A172 (cell line): ENCODE measurements around the gene XRCC2. TPM values are rescaled to one million over a fixed set of nuclear protein-coding genes. Genes with fewer than 3 reads are reported as not detected.
A peak's percentile ranks its signal among the peaks of the same experiment; 100 is the strongest.

ENCODE experiments used
- DNase-seq: peaks from one replicate; pipeline ENCODE4 v3.0.0-alpha.2; 2015; ENCODE audit warnings: low spot score
- total RNA-seq: library from RNA; depleted of rRNA; stranded (reverse); fragments of >200 nt; shearing (Covaris generic); gene quantifications from 2 replicates; pipeline ENCODE4 v1.2.3, GENCODE V29; 2014; rRNA removed

XRCC2 gene
- total RNA-seq, 1 experiment from 2014 or later = 10.8 TPM

DNA sequence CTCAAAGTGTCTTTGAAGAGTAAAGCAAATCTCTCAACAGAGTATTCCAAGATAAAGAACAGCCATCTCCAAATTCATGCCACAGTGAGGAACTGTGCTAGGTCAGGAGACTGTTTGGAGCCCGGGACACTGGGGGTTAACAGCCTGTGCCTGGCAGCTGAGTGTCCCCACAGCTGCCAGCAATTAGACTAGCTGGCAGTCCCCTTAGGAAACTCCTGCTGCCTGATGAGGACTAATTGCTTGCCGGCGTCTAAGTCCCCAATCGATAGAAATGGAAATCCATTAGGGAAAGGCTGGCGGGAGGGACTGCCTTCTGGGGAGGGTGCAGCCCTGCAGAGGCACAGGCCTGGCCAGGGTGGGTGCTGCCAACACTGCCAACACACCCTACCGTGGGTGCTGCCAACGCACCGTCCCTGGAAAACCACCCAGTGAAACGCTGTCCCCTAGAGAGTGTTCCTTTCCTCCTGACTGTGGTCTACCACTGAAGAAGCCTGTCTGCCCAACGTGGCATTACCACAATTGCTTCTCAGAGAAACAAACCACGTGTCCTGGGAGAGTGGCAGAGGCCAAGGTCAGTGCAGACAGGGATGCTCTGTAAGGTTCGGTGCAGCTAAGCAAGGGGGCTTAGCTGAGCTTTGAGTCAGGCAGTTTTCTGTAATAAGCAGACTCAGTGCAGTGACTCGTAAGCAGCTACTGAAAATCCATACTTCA, 60.8 kb downstream of the XRCC2 start:
- no peak for DNase-seq

- no peak for DNase-seq
Measured at GRCh38 chr7:152608656-152609055, 67.3 kb downstream of the XRCC2 start.

GRCh38 chr7:152608208-152608607, 67.7 kb downstream of the XRCC2 start:
- DNase-seq = no peak

DNA sequence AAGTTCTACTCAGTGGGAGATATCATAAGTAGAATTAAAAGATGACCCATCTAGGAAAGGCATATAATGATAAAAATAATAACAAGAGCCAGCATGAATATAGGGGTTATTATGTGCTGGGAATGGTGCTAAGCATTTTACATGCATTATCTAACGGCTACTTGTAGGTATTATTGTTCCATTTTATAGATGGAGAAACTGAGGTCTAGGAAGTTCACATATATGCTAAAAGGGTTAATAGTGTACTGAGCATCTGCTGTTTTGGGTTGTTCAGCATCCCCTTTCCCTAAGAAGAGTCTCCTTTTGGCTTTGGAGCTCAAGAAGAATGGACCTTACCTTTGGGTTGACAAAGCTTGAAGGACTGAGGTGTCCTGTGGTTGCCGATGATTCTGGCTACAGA, 68.9 kb downstream of the XRCC2 start:
- no peak for DNase-seq

DNA sequence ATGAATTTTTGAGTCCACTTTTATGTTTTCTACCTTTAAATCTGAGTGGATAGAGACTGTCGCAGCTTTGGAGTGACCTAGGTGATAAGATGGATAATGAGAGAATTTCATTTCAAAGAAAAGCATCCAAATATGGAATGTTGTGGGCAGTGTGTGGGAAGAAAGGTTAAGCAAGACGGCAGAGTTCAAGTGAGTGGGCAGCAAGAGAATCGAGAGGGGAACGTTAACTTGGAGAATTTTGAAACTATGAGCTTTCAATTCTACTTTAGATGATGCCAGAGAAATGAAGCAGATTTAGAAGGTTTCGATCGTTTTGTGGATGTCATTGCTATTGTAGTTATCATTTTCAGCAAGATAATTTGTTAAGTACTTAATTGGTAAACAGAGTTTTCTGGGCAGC, 73.0 kb downstream of the XRCC2 start:
- DNase-seq = peak; percentile 9

GRCh38 chr7:152601305-152601798, 74.6 kb downstream of the XRCC2 start:
- no peak for DNase-seq

DNA sequence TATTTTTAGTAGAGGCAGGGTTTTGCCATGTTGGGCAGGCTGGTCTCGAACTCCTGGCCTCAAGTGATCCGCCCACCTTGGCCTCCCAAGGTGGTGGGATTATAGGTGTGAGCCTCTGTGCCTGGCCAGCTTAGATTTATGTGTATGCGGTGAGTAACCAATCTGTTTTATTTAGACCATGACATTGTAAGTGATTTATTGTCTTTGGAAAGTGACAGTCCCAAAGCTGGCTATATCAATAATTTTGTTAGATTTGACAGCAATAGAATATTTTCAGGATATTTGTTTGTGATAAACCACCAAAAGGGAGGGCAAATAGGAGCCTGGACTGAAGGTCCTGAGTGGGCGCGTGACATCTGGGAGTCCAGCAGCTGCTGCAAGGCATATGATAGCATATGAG, 75.7 kb downstream of the XRCC2 start:
- no peak for DNase-seq

- DNase-seq = no peak
Measured at GRCh38 chr7:152597507-152597906, 78.4 kb downstream of the XRCC2 start.

DNA sequence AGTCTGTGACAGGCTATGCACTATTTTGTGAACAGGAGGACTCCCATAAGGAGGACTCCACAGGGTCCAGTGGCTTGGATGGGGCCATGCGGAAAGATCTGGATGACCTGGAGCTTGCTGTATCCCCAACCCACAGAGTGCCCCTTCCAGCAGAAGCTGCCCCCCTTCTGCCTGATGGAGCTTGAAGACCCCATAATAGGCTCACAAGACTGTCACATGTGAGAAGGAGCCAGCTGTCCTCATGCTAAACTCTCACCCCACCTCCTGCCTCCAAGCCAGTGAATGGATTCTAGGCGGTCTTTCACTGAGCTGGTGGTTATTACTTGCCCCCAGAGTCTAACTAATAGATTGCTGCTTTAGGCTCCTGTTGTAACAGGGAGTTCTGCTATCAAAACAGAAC, 79.1 kb downstream of the XRCC2 start:
- no peak for DNase-seq

Other genes with a start within 250 kb of the XRCC2 start
- gene KMT2C, start 240.1 kb downstream of the XRCC2 start, total RNA-seq = 9.5 and 11.3 TPM in 2 replicates
- gene ACTR3B, start 83.6 kb upstream of the XRCC2 start, total RNA-seq = 2.6 and 6.4 TPM in 2 replicates